Prostate gland (tissue), 2 donors: ENCODE data around the gene PRDM16. TPM values are rescaled to one million over a fixed set of nuclear protein-coding genes. Genes with fewer than 3 reads are reported as not detected.

Source experiments
- DNase-seq: peaks from one replicate; pipeline ENCODE4 v3.0.0-alpha.2; 2019; ENCODE audit warnings: low spot score
- H3K27ac ChIP-seq, 2 donors: fragments of 200-600 bp; sonication (generic); 2 replicates each; pipeline ENCODE4 v1.5.1; 2017 to 2019
- H3K27me3 ChIP-seq: fragments of 200-600 bp; sonication (generic); replicated peaks from 2 replicates; pipeline ENCODE4 v1.5.1; 2019; ENCODE audit not compliant: insufficient read depth
- H3K36me3 ChIP-seq, 2 donors: fragments of 200-600 bp; sonication (generic); 1 replicate in 1 of 2; 2 replicates in 1 of 2; pipeline versions ENCODE4 v1.5.1 to v1.8.1; 2017 to 2019
- H3K4me1 ChIP-seq: fragments of 200-600 bp; sonication (generic); replicated peaks from 2 replicates; pipeline ENCODE4 v1.5.1; 2019
- H3K4me3 ChIP-seq, 2 donors: fragments of 200-600 bp; sonication (generic); 2 replicates each; pipeline ENCODE4 v1.5.1; 2017 to 2019
- H3K9me3 ChIP-seq: fragments of 200-600 bp; sonication (generic); 2 replicates; pipeline ENCODE4 v1.5.1; 2017
- POLR2A ChIP-seq: fragments of 450-650 bp; IDR thresholded peaks from one replicate; pipeline ENCODE4 v1.6.1; 2016; ENCODE audit warnings: antibody characterized with exemption, mild to moderate bottlenecking
- POLR2AphosphoS5 ChIP-seq: sonication (generic); formaldehyde crosslinking; IDR thresholded peaks from one replicate; pipeline ENCODE4 v1.6.1; 2017; ENCODE audit warnings: antibody characterized with exemption
- WGBS: methylation state at CpG from one replicate; pipeline ENCODE4 v1.1.5; 2018; 5-methylcytosine and 5-hydroxymethylcytosine counted together
- intact Hi-C: fragments of 100-400 bp; cut with DNase I; formaldehyde crosslinking; loops from one replicate; pipeline ENCODE4 v1.14.2; 2022
- total RNA-seq, 2 donors: library from RNA; depleted of rRNA; stranded (reverse); fragments of >200 nt; gene quantifications; one replicate each; pipeline ENCODE4 v1.1.0, GENCODE V29; 2016
- TF ChIP-seq, protein P1 (sequence below), 4 experiments: fragments of 200-600 bp in 2 of 4; fragments of 450-650 bp in 2 of 4; sonication (generic) in 2 of 4; IDR thresholded peaks; 1 replicate in 3 of 4; 2 replicates in 1 of 4; pipeline ENCODE4 v1.5.1; 2016 to 2019; ENCODE audit warnings: antibody characterized with exemption in 4 of 4, mild to moderate bottlenecking in 2 of 4, moderate library complexity in 2 of 4

The PRDM16 gene
- total RNA-seq, 2 donors from 2014 or later = 0.23 to 6.5 TPM

- DNase-seq = no peak
- H3K9me3 ChIP-seq = no peaks in the 10 kb centered on the region
- no peak for TF ChIP-seq POLR2A
- TF ChIP-seq, protein P1, sequence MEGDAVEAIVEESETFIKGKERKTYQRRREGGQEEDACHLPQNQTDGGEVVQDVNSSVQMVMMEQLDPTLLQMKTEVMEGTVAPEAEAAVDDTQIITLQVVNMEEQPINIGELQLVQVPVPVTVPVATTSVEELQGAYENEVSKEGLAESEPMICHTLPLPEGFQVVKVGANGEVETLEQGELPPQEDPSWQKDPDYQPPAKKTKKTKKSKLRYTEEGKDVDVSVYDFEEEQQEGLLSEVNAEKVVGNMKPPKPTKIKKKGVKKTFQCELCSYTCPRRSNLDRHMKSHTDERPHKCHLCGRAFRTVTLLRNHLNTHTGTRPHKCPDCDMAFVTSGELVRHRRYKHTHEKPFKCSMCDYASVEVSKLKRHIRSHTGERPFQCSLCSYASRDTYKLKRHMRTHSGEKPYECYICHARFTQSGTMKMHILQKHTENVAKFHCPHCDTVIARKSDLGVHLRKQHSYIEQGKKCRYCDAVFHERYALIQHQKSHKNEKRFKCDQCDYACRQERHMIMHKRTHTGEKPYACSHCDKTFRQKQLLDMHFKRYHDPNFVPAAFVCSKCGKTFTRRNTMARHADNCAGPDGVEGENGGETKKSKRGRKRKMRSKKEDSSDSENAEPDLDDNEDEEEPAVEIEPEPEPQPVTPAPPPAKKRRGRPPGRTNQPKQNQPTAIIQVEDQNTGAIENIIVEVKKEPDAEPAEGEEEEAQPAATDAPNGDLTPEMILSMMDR (IDR thresholded peaks at IDR 0.05) = no peak
- H3K4me3 ChIP-seq = no peak overlapping the region
- H3K27ac ChIP-seq = no peak overlapping the region
- intact Hi-C loops = no loop called here
- H3K36me3 ChIP-seq = no peaks in the 10 kb centered on the region
- H3K4me1 ChIP-seq = no peaks in the 10 kb centered on the region
- H3K27me3 ChIP-seq = peaks cover 11% of the 10 kb centered on the region
- 81% methylated on average over 14 of the region's 14 CpGs for WGBS
These were observed 299.1 kb downstream of the PRDM16 start for GRCh38 chr1:3368059-3368458.

DNA sequence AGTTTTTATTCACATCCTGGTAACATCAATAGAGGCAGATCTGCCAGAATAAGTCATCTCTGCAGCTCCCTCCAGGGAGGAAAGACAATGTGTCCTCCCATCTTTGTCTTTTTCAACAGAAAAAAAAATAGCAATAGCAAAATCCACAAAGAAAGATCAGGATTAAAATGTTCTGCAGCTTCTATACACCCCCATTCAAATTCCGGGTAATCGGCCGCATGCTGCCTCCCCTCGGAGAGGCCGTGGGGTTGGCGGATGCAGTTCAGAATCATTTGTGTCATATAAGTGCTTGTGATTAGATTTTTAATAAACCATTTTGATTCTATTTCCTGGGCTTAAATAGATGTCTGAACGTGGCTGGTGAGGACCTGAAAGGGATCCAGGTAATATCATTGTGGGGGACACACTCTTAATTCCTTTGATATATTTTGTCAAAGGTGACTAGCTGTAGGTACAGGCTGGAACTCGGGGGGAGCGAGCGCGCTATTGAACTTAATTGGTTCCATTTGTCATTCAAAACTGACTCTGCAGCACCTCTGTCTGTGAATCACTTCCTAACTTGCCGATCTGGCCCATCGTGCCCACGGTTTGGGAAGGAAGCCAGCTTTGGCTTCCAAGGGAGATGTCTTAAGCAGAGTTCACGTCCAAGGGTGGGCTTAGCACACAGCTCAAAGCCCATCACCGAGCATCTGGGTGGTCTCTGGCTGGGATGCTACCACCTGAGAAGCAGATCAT lies 299.9 kb downstream of the PRDM16 start:
- no peak overlapping the region for H3K4me3 ChIP-seq
- WGBS = 57% methylated on average over 16 of the region's 16 CpGs
- TF ChIP-seq POLR2AphosphoS5 = no peak
- TF ChIP-seq, protein P1 (IDR thresholded peaks at IDR 0.05) = no peak
- TF ChIP-seq POLR2A = no peak
- H3K27me3 ChIP-seq = peaks cover 5% of the 10 kb centered on the region
- no peaks in the 10 kb centered on the region for H3K9me3 ChIP-seq
- no peak for DNase-seq
- no peaks in the 10 kb centered on the region for H3K36me3 ChIP-seq
- H3K27ac ChIP-seq = peak overlapping the region; percentile 21 to 56
- intact Hi-C loops = no loop called here
- no peaks in the 10 kb centered on the region for H3K4me1 ChIP-seq

- H3K36me3 ChIP-seq = no peaks in the 10 kb centered on the region
- no peak overlapping the region for H3K4me3 ChIP-seq
- H3K27ac ChIP-seq = peak overlapping the region; percentile 21 to 56
- TF ChIP-seq POLR2A (no peak), POLR2AphosphoS5 (peak; percentile 68)
- TF ChIP-seq, protein P1 (IDR thresholded peaks at IDR 0.05) = no peak
- intact Hi-C loops = no loop called here
- no peak for DNase-seq
- peaks cover 4% of the 10 kb centered on the region for H3K27me3 ChIP-seq
- 53% methylated on average over 12 of the region's 12 CpGs for WGBS
- H3K4me1 ChIP-seq = no peaks in the 10 kb centered on the region
- no peaks in the 10 kb centered on the region for H3K9me3 ChIP-seq
These were observed 300.6 kb downstream of the PRDM16 start for GRCh38 chr1:3369446-3370076.

DNA sequence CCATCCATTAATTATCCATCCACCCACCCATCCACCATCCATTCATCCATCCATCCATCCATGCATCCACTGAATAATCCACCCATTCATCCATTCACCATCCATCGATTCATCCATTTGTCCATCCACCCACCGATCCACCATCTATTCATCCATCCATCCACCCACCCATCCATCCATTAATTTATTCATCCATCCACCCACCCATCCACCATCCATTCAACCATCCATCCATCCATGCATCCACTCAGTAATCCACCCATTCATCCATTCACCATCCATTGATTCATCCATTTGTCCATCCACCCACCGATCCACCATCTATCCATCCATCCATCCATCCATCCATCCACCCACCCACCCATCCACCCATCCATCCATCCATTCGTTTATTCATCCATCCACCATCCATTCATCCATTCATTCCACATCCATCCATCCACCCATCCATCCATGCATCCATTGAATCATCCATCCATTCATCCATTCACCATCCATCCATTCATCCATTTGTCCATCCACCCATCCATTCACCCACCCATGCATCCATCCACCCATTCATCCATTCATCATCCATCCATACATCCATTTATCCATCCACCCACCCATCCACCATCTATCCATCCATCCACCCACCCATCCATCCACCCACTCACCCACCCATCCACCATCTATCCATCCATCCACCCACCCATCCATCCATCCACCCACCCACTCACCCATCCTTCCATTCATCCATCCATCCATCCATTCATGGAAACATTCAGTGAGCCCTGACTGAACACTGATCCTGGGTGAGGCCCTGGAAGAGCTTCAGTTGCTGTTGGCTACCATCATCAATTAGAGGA lies 302.1 kb downstream of the PRDM16 start:
- no peak overlapping the region for H3K27ac ChIP-seq
- intact Hi-C loops = no loop called here
- no peaks in the 10 kb centered on the region for H3K4me1 ChIP-seq
- H3K9me3 ChIP-seq = no peaks in the 10 kb centered on the region
- peaks cover 5% of the 10 kb centered on the region for H3K27me3 ChIP-seq
- 95% methylated on average over 4 of the region's 4 CpGs for WGBS
- DNase-seq = no peak
- TF ChIP-seq, protein P1 (IDR thresholded peaks at IDR 0.05) = no peak
- TF ChIP-seq POLR2A (no peak), POLR2AphosphoS5 (no peak)
- H3K36me3 ChIP-seq = no peaks in the 10 kb centered on the region
- no peak overlapping the region for H3K4me3 ChIP-seq
